H9 (cell line): ENCODE results near the gene NCAM2. TPM values are rescaled to one million over a fixed set of nuclear protein-coding genes. Genes with fewer than 3 reads are reported as not detected.

ENCODE experiments used
- DNase-seq: peaks from one replicate; pipeline ENCODE4 v3.0.0-alpha.2; 2017
- H2AFZ ChIP-seq: one replicate; pipeline ENCODE4 v1.6.1; 2013; ENCODE audit warnings: mild to moderate bottlenecking, low read length, control low read depth, moderate library complexity
- H2AK5ac ChIP-seq: 2 replicates; pipeline ENCODE4 v1.6.1; 2013; ENCODE audit warnings: low read length, control low read depth, mixed read lengths; ENCODE audit not compliant: insufficient read length
- H2BK120ac ChIP-seq: one replicate; pipeline ENCODE4 v1.6.1; 2013; ENCODE audit warnings: low read depth, mild to moderate bottlenecking, low read length, control low read depth, inconsistent platforms; ENCODE audit not compliant: poor library complexity, severe bottlenecking
- H2BK12ac ChIP-seq: 2 replicates; pipeline ENCODE4 v1.6.1; 2013; ENCODE audit warnings: low read length, control low read depth, mixed read lengths, low read depth; ENCODE audit not compliant: insufficient read length
- H2BK15ac ChIP-seq: 2 replicates; pipeline ENCODE4 v1.6.1; 2013; ENCODE audit warnings: low read depth, low read length, control low read depth
- H2BK20ac ChIP-seq: one replicate; pipeline ENCODE4 v1.6.1; 2013; ENCODE audit warnings: low read depth, mild to moderate bottlenecking, low read length, control low read depth, inconsistent platforms; ENCODE audit not compliant: poor library complexity, severe bottlenecking
- H2BK5ac ChIP-seq: 2 replicates; pipeline ENCODE4 v1.6.1; 2013; ENCODE audit warnings: low read length, control low read depth, mixed read lengths; ENCODE audit not compliant: insufficient read length
- H3K14ac ChIP-seq: 2 replicates; pipeline ENCODE4 v1.6.1; 2013; ENCODE audit warnings: low read length, control low read depth; ENCODE audit not compliant: insufficient read depth
- H3K18ac ChIP-seq: 2 replicates; pipeline ENCODE4 v1.6.1; 2013; ENCODE audit warnings: low read depth, mild to moderate bottlenecking, mixed read lengths, low read length, control low read depth; ENCODE audit not compliant: insufficient read length
- H3K23ac ChIP-seq: 2 replicates; pipeline ENCODE4 v1.6.1; 2013; ENCODE audit warnings: low read length, control low read depth, mixed read lengths, low read depth; ENCODE audit not compliant: insufficient read length
- H3K23me2 ChIP-seq: 2 replicates; pipeline ENCODE4 v1.6.1; 2013; ENCODE audit warnings: low read depth, mild to moderate bottlenecking, mixed read lengths, low read length, control low read depth; ENCODE audit not compliant: insufficient read length, poor library complexity, severe bottlenecking
- H3K27ac ChIP-seq: 2 replicates; pipeline ENCODE4 v1.5.1; 2013; ENCODE audit warnings: low read length, control low read depth, mixed read lengths, low read depth; ENCODE audit not compliant: insufficient read length
- H3K27me3 ChIP-seq: 2 replicates; pipeline ENCODE4 v1.6.1; 2013; ENCODE audit warnings: low read length, control low read depth, inconsistent platforms; ENCODE audit not compliant: insufficient read depth
- H3K4ac ChIP-seq: 2 replicates; pipeline ENCODE4 v1.6.1; 2013; ENCODE audit warnings: low read depth, mild to moderate bottlenecking, control low read depth, inconsistent platforms, low read length, moderate library complexity
- H3K4me1 ChIP-seq: 2 replicates; pipeline ENCODE4 v1.6.1; 2013; ENCODE audit warnings: low read length, control low read depth, inconsistent platforms; ENCODE audit not compliant: insufficient read depth
- H3K4me2 ChIP-seq: 2 replicates; pipeline ENCODE4 v1.6.1; 2013; ENCODE audit warnings: low read length, control low read depth, mixed read lengths; ENCODE audit not compliant: insufficient read length, insufficient read depth
- H3K56ac ChIP-seq: 2 replicates; pipeline ENCODE4 v1.6.1; 2013; ENCODE audit warnings: low read depth, mild to moderate bottlenecking, mixed read lengths, low read length, control low read depth; ENCODE audit not compliant: insufficient read length
- H3K79me1 ChIP-seq: 2 replicates; pipeline ENCODE4 v1.6.1; 2013; ENCODE audit warnings: low read depth, mild to moderate bottlenecking, moderate library complexity, low read length, control low read depth, inconsistent platforms; ENCODE audit not compliant: insufficient read depth, poor library complexity, severe bottlenecking
- H3K79me2 ChIP-seq: 2 replicates; pipeline ENCODE4 v1.6.1; 2013; ENCODE audit warnings: low read length, control low read depth, inconsistent platforms; ENCODE audit not compliant: insufficient read depth
- H3K9ac ChIP-seq: 2 replicates; pipeline ENCODE4 v1.6.1; 2013; ENCODE audit warnings: low read length, control low read depth, mixed read lengths; ENCODE audit not compliant: insufficient read length; ENCODE audit errors: extremely low read depth
- H3K9me3 ChIP-seq: one replicate; pipeline ENCODE4 v1.6.1; 2013; ENCODE audit warnings: low read depth, low read length, inconsistent platforms; ENCODE audit not compliant: control insufficient read depth
- H3T11ph ChIP-seq: one replicate; pipeline ENCODE4 v1.6.1; 2013; ENCODE audit warnings: mild to moderate bottlenecking, low read length, control low read depth, inconsistent platforms
- H4K20me1 ChIP-seq: one replicate; pipeline ENCODE4 v1.6.1; 2013; ENCODE audit not compliant: control insufficient read depth, insufficient read length, insufficient read depth
- H4K5ac ChIP-seq: 2 replicates; pipeline ENCODE4 v1.6.1; 2013; ENCODE audit warnings: low read depth, mild to moderate bottlenecking, mixed read lengths, low read length, control low read depth; ENCODE audit not compliant: insufficient read length
- H4K8ac ChIP-seq: replicated peaks from 2 replicates; pipeline ENCODE4 v1.6.1; 2013; ENCODE audit warnings: low read length, control low read depth, mixed read lengths, low read depth; ENCODE audit not compliant: insufficient read length
- H4K91ac ChIP-seq: 2 replicates; pipeline ENCODE4 v1.6.1; 2013; ENCODE audit warnings: low read depth, mild to moderate bottlenecking, moderate library complexity, mixed read lengths, low read length, control low read depth; ENCODE audit not compliant: insufficient read length
- H3K27ac Mint-ChIP-seq, 3 experiments: 2 replicates in 2 of 3; 3 replicates in 1 of 3; pipeline ENCODE4 v1.8.0; 2020 to 2021; ENCODE audit warnings: mixed read lengths in 3 of 3, mild to moderate bottlenecking in 1 of 3, moderate library complexity in 1 of 3
- H3K27me3 Mint-ChIP-seq: 2 replicates; pipeline ENCODE4 v1.8.0; 2021; ENCODE audit warnings: low read depth, mild to moderate bottlenecking, moderate library complexity, mixed read lengths
- H3K36me3 Mint-ChIP-seq, 3 experiments: 2 replicates in 2 of 3; 3 replicates in 1 of 3; pipeline ENCODE4 v1.8.0; 2020 to 2021; ENCODE audit warnings: low read depth in 3 of 3, mixed read lengths in 3 of 3; ENCODE audit not compliant: insufficient read depth in 1 of 3
- H3K4me1 Mint-ChIP-seq, 2 experiments: 2 replicates each; pipeline ENCODE4 v1.8.0; 2020; ENCODE audit warnings: mixed read lengths in 2 of 2
- H3K4me3 Mint-ChIP-seq, 2 experiments: 2 replicates in 1 of 2; 3 replicates in 1 of 2; pipeline ENCODE4 v1.8.0; 2020 to 2021; ENCODE audit warnings: mild to moderate bottlenecking in 2 of 2, mixed read lengths in 2 of 2, moderate library complexity in 1 of 2
- H3K9me3 Mint-ChIP-seq, 2 experiments: 2 replicates in 1 of 2; 3 replicates in 1 of 2; pipeline ENCODE4 v1.8.0; 2020; ENCODE audit warnings: mild to moderate bottlenecking in 2 of 2, mixed read lengths in 2 of 2, moderate library complexity in 1 of 2
- WGBS: extraction: QIAGEN DNeasy Blood & Tissue Kit; methylation state at CpG from one replicate; pipeline ENCODE4 v1.1.7; 2013; ENCODE audit warnings: missing lambda C conversion rate, low lambda C conversion rate, mixed read lengths; ENCODE audit not compliant: insufficient read length; ENCODE audit errors: extremely low coverage; 5-methylcytosine and 5-hydroxymethylcytosine counted together
- total RNA-seq: library from RNA; stranded (reverse); gene quantifications from 2 replicates; pipeline ENCODE4 v1.2.1, GENCODE V29; 2021
- TF ChIP-seq, protein P1 (sequence below): fragments of 200-600 bp; sonication (generic); conservative IDR thresholded peaks from 3 replicates; pipeline ENCODE4 v1.8.0; 2021; ENCODE audit warnings: antibody characterized with exemption, mild to moderate bottlenecking

NCAM2 gene
- total RNA-seq, 1 experiment from 2014 or later: 2.2 TPM

DNA sequence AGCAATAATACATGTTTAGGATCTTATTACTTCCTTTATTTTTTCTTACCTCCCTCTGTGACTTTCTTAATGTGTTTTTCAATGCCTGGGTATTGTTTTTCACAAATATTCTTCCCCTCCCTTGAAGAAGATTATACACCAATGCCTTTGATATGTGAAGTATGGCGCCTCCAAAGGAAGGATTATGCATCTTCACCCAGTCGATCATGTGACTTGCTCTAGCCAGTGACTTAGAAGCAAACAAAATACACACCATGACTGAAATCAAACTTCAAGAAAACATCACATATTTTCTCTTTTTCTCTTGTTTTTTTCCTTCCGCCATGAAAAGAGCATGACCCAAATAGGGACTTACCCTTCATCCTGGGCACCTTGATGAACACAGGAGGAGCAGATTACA is 297.1 kb downstream of the NCAM2 start:
- peaks cover 10 to 15% of the 10 kb centered on the region in 2 experiments for H3K4me1 Mint-ChIP-seq
- TF ChIP-seq, protein P1, sequence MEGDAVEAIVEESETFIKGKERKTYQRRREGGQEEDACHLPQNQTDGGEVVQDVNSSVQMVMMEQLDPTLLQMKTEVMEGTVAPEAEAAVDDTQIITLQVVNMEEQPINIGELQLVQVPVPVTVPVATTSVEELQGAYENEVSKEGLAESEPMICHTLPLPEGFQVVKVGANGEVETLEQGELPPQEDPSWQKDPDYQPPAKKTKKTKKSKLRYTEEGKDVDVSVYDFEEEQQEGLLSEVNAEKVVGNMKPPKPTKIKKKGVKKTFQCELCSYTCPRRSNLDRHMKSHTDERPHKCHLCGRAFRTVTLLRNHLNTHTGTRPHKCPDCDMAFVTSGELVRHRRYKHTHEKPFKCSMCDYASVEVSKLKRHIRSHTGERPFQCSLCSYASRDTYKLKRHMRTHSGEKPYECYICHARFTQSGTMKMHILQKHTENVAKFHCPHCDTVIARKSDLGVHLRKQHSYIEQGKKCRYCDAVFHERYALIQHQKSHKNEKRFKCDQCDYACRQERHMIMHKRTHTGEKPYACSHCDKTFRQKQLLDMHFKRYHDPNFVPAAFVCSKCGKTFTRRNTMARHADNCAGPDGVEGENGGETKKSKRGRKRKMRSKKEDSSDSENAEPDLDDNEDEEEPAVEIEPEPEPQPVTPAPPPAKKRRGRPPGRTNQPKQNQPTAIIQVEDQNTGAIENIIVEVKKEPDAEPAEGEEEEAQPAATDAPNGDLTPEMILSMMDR: peak; percentile 30; the same call in 2 of the 3 replicates
- H2BK120ac ChIP-seq: no peak overlapping the region
- no peak overlapping the region for H3K27ac ChIP-seq
- no peaks in the 10 kb centered on the region for H4K20me1 ChIP-seq
- no peak overlapping the region for H3K56ac ChIP-seq
- no peak overlapping the region for H2BK12ac ChIP-seq
- no peaks in the 10 kb centered on the region for H3K9me3 ChIP-seq
- no peaks in the 10 kb centered on the region for H3K23me2 ChIP-seq
- no peak overlapping the region for H2BK15ac ChIP-seq
- no peaks in the 10 kb centered on the region for H3K79me1 ChIP-seq
- H2AK5ac ChIP-seq: no peak overlapping the region
- H3K4me2 ChIP-seq: no peak overlapping the region
- H3K14ac ChIP-seq: no peak overlapping the region
- H3K27me3 ChIP-seq: no peaks in the 10 kb centered on the region
- H2BK20ac ChIP-seq: no peak overlapping the region
- no peak overlapping the region for H3K4ac ChIP-seq
- H3K27ac Mint-ChIP-seq: no peak overlapping the region
- H3K9ac ChIP-seq: no peak overlapping the region
- no peak overlapping the region for H3K18ac ChIP-seq
- no peaks in the 10 kb centered on the region for H3K36me3 Mint-ChIP-seq
- peak overlapping the region; percentile 56 for H2AFZ ChIP-seq
- H4K91ac ChIP-seq: no peak overlapping the region
- H3K27me3 Mint-ChIP-seq: no peaks in the 10 kb centered on the region
- H3K9me3 Mint-ChIP-seq: no peaks in the 10 kb centered on the region
- H3K4me3 Mint-ChIP-seq: no peak overlapping the region
- no peak overlapping the region for H4K8ac ChIP-seq
- no peak overlapping the region for H3K23ac ChIP-seq
- H3K4me1 ChIP-seq: no peaks in the 10 kb centered on the region
- no peak overlapping the region for H4K5ac ChIP-seq
- no peak for DNase-seq
- no CpG with 5 or more reads among the region's 3 CpGs for WGBS
- no peaks in the 10 kb centered on the region for H3K79me2 ChIP-seq
- H3T11ph ChIP-seq: no peak overlapping the region
- H2BK5ac ChIP-seq: no peak overlapping the region
